Heart right ventricle (tissue), 16 donors: ENCODE results near the gene GRN. TPM values are rescaled to one million over a fixed set of nuclear protein-coding genes. Genes with fewer than 3 reads are reported as not detected.

Experiments
- ATAC-seq, 8 donors: fragments of 200-7000 bp; cut with Tn5 transposase; one replicate each; pipeline ENCODE4 v1.9.1; 2020; ENCODE audit warnings: mild to moderate bottlenecking in 8 of 8, moderate library complexity in 8 of 8, moderate number of reproducible peaks in 1 of 8
- DNase-seq, 2 donors: peaks; one replicate each; pipeline ENCODE4 v3.0.0-alpha.2; 2020
- H3K27ac ChIP-seq, 10 donors: fragments of 200-600 bp; sonication (generic) in 2 of 10; one replicate each; pipeline versions ENCODE4 v1.5.0 to v1.8.0; 2020 to 2022; ENCODE audit warnings: mild to moderate bottlenecking in 3 of 10
- H3K27me3 ChIP-seq, 7 donors: fragments of 200-600 bp; one replicate each; pipeline ENCODE4 v1.8.0; 2021 to 2022; ENCODE audit warnings: mild to moderate bottlenecking in 2 of 7
- H3K36me3 ChIP-seq, 9 donors: fragments of 200-600 bp; sonication (generic) in 1 of 9; one replicate each; pipeline versions ENCODE4 v1.5.0 to v1.8.0; 2020 to 2022; ENCODE audit warnings: mild to moderate bottlenecking in 2 of 9
- H3K4me1 ChIP-seq, 9 donors: fragments of 200-600 bp; sonication (generic) in 1 of 9; one replicate each; pipeline versions ENCODE4 v1.5.0 to v1.8.0; 2020 to 2022; ENCODE audit warnings: mild to moderate bottlenecking in 4 of 9
- H3K4me3 ChIP-seq, 10 donors: fragments of 200-600 bp; sonication (generic) in 2 of 10; one replicate each; pipeline versions ENCODE4 v1.5.0 to v1.8.0; 2020 to 2022; ENCODE audit warnings: mild to moderate bottlenecking in 7 of 10, moderate library complexity in 2 of 10
- H3K9me3 ChIP-seq, 11 donors: fragments of 200-600 bp in 10 of 11; sonication (generic) in 2 of 11; one replicate each; pipeline versions ENCODE4 v1.5.0 to v1.8.0; 2013 to 2022; ENCODE audit warnings: mild to moderate bottlenecking in 2 of 11, control low read depth in 1 of 11, moderate library complexity in 1 of 11
- WGBS, 2 donors: extraction: QIAGEN DNeasy Blood & Tissue Kit; methylation state at CpG; one replicate each; pipeline ENCODE4 v1.1.7; 2013; ENCODE audit warnings: inconsistent platforms in 1 of 2; 5-methylcytosine and 5-hydroxymethylcytosine counted together
- intact Hi-C, 10 donors: fragments of 100-400 bp; cut with DNase I; formaldehyde crosslinking; loops; one replicate each; pipeline versions ENCODE4 v1.11.1 to v1.14.2; 2022
- polyA plus RNA-seq, 2 donors: library from polyadenylated mRNA; stranded (reverse); fragments of 200-250 nt; gene quantifications; one replicate each; pipeline ENCODE4 v1.2.3, GENCODE V29; 2013
- total RNA-seq, 10 donors: library from RNA; stranded (reverse); fragmentation: NEBNext Ultra II Directional in 3 of 10; extraction: Animal tissue kit (Norgen Biotek cat#: 25700) in 3 of 10; gene quantifications; one replicate each; pipeline versions ENCODE4 v1.2.1 to v1.2.4, GENCODE V29; 2021 to 2023
- TF ChIP-seq, protein P1 (sequence below), 9 donors: fragments of 200-600 bp; sonication (generic) in 2 of 9; IDR thresholded peaks; one replicate each; pipeline versions ENCODE4 v1.5.0 to v1.8.0; 2021 to 2022; ENCODE audit warnings: antibody characterized with exemption in 9 of 9, mild to moderate bottlenecking in 5 of 9, moderate library complexity in 1 of 9
- donor health status: Arrhythmogenic right ventricular cardiomyopathy.
- donor health status: ischemic (EF 13 %, LVEDD 7.1; RV severe dilation, severe dysfunction).
- donor health status: healthy with polysubstance abuse.
- donor health status: DM: no; HTN: yes; CAD: no.
- donor health status: DM: no; HTN: no; CAD: no.
- donor health status: ischemic (EF 25% LVEDD 6.9; RV normal size, moderate dysfunction).
- donor health status: ischemic (EF 25% LVEDD 5.7; RV mildly dilated, moderate dysfunction).
- donor health status: healthy.
- donor health status: DM: yes; HTN: yes; CAD: no.
- donor health status: Ischemic cardiomyopathy.
- donor health status: ischemic (EF 35%, LVEDD 5.7; RV mildly dilated, moderate dysfunction).
- donor health status: nonischemic (EF 11% LVEDD 7.7; RV severe dilation, severe dysfunction).
- donor health status: DM: yes; HTN: yes; CAD: no.
- donor health status: PGD.
- donor health status: ischemic (EF 29% LVEDD 5.4; RV normal size, mild dysfunction).
- donor health status: nonischemic (EF 23%, LVEDD 6.1; RV moderate dilation, normal function).

GRN gene
- total and polyA plus RNA-seq, 12 donors, result 41.5 to 303 (median 148) TPM

DNA sequence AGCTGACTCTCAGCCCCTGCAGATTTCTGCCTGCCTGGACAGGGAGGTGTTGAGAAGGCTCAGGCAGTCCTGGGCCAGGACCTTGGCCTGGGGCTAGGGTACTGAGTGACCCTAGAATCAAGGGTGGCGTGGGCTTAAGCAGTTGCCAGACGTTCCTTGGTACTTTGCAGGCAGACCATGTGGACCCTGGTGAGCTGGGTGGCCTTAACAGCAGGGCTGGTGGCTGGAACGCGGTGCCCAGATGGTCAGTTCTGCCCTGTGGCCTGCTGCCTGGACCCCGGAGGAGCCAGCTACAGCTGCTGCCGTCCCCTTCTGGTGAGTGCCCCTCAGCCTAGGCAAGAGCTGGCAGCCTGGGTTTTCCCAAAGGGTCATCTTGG lies 3.9 kb downstream of the GRN start:
- H3K4me1 ChIP-seq, result peaks cover 0 to 51% (median 16%) of the 10 kb centered on the region in 9 donors
- peaks cover 0 to 46% (median 31%) of the 10 kb centered on the region in 9 donors for H3K36me3 ChIP-seq
- intact Hi-C loops, result loop anchor here in 4 of 10 donors (5.0 kb wide), 2 partner anchors 137 to 207 kb away; partner anchors contain the start of gene HROB (in 1 of the 4)
- no peaks in the 10 kb centered on the region for H3K27me3 ChIP-seq
- TF ChIP-seq, protein P1, sequence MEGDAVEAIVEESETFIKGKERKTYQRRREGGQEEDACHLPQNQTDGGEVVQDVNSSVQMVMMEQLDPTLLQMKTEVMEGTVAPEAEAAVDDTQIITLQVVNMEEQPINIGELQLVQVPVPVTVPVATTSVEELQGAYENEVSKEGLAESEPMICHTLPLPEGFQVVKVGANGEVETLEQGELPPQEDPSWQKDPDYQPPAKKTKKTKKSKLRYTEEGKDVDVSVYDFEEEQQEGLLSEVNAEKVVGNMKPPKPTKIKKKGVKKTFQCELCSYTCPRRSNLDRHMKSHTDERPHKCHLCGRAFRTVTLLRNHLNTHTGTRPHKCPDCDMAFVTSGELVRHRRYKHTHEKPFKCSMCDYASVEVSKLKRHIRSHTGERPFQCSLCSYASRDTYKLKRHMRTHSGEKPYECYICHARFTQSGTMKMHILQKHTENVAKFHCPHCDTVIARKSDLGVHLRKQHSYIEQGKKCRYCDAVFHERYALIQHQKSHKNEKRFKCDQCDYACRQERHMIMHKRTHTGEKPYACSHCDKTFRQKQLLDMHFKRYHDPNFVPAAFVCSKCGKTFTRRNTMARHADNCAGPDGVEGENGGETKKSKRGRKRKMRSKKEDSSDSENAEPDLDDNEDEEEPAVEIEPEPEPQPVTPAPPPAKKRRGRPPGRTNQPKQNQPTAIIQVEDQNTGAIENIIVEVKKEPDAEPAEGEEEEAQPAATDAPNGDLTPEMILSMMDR (IDR thresholded peaks at IDR 0.05), result no peak
- H3K4me3 ChIP-seq, result no peak overlapping the region
- no peak for ATAC-seq
- no peak for DNase-seq
- peak overlapping the region in 1 of 10 donors; percentile 60 for H3K27ac ChIP-seq
- no peaks in the 10 kb centered on the region for H3K9me3 ChIP-seq
- 84 to 90% methylated on average over 6 of the region's 6 CpGs for WGBS, 2 donors

DNA sequence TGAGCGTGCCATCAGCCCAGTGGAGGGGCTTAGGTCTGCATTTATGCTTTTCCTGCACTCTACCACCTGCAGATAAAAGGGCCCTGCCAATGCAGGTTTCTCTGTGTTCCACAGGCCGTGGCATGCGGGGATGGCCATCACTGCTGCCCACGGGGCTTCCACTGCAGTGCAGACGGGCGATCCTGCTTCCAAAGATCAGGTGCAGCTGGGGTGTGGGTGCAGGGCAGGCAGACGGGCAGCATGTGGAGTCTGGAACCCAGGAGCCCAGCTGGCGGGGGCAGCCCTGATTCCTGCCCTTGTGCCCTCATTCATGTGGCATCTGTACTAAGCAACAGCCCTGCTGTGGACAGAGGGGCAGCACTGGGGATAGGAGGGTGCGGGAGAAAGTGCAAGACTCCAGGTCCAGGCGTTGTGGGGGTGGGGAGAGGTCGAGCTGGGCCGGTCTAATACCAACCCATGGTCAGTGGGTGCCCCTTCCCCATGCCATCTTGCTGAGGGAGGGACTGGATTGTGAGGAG lies 4.5 kb downstream of the GRN start:
- intact Hi-C loops, result loop anchor here in 5 of 10 donors (5.0 kb wide), 3 partner anchors 137 to 207 kb away; partner anchors contain the start of gene HROB (in 1 of the 5)
- H3K27ac ChIP-seq, result no peak overlapping the region

DNA sequence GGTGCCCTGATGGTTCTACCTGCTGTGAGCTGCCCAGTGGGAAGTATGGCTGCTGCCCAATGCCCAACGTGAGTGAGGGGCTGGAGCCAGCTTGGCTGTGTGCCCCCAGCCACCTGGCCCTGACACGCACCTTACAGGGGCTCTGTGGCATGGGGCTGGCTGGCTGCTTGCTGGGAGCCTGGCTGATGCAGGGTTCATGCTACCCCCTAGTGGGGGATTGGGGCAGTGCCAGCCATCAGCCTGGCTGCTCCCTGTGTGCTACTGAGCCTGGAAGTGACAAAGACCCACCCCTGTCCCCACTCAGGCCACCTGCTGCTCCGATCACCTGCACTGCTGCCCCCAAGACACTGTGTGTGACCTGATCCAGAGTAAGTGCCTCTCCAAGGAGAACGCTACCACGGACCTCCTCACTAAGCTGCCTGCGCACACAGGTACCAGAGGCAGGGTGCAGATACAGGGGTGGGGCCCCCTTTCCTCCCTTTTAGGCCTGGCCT lies 5.7 kb downstream of the GRN start:
- H3K36me3 ChIP-seq, result peaks cover 0 to 46% (median 31%) of the 10 kb centered on the region in 9 donors
- H3K27me3 ChIP-seq, result no peaks in the 10 kb centered on the region
- TF ChIP-seq, protein P1 (IDR thresholded peaks at IDR 0.05), result peak; percentile 56 to 85 (median 73)
- 66 to 67% methylated on average over 6 of the region's 6 CpGs for WGBS, 2 donors
- intact Hi-C loops, result loop anchor here in 1 of 10 donors (5.0 kb wide), 1 partner anchor 172 kb away; no protein-coding TSS in a partner anchor
- no peaks in the 10 kb centered on the region for H3K9me3 ChIP-seq
- no peak overlapping the region for H3K4me3 ChIP-seq
- H3K4me1 ChIP-seq, result peaks cover 0 to 39% (median 6%) of the 10 kb centered on the region in 9 donors
- H3K27ac ChIP-seq, result no peak overlapping the region
- ATAC-seq (peak in 7 of 8 donors; percentile 15 to 72 (median 69)), DNase-seq (peak; percentile 56 to 70)

More for the DNA sequence above, 4.5 kb downstream of the GRN start:
- 91% methylated on average over 12 of the region's 12 CpGs for WGBS, 2 donors
- no peaks in the 10 kb centered on the region for H3K9me3 ChIP-seq
- peaks cover 0 to 46% (median 31%) of the 10 kb centered on the region in 9 donors for H3K36me3 ChIP-seq
- no peaks in the 10 kb centered on the region for H3K27me3 ChIP-seq
- TF ChIP-seq, protein P1 (IDR thresholded peaks at IDR 0.05), result no peak
- H3K4me1 ChIP-seq, result peaks cover 0 to 44% (median 11%) of the 10 kb centered on the region in 9 donors
- DNase-seq (no peak), ATAC-seq (no peak)
- H3K4me3 ChIP-seq, result no peak overlapping the region

DNA sequence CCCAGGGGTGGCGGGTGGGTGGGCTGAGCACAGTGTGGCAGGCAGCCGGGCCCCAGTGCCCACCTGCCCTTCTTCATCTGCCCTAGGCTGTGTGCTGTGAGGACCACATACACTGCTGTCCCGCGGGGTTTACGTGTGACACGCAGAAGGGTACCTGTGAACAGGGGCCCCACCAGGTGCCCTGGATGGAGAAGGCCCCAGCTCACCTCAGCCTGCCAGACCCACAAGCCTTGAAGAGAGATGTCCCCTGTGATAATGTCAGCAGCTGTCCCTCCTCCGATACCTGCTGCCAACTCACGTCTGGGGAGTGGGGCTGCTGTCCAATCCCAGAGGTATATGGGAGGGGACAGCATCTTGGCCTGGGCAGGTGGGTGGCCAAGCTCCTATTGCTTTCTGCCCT lies 6.4 kb downstream of the GRN start:
- Histone ChIP-seq H3K27me3 (no peaks in the 10 kb centered on the region), H3K36me3 (peaks cover 0 to 46% (median 31%) of the 10 kb centered on the region in 9 donors), H3K4me3 (no peak overlapping the region), H3K9me3 (no peaks in the 10 kb centered on the region), H3K27ac (no peak overlapping the region), H3K4me1 (peaks cover 0 to 32% (median 0%) of the 10 kb centered on the region in 9 donors)
- TF ChIP-seq, protein P1 (IDR thresholded peaks at IDR 0.05), result no peak
- DNase-seq (no peak), ATAC-seq (peak in 1 of 8 donors; percentile 6)
- intact Hi-C loops, result loop anchor here in 1 of 10 donors (5.0 kb wide), 1 partner anchor 171 kb away; no protein-coding TSS in a partner anchor
- WGBS, 2 donors, result 92 to 93% methylated on average over 8 of the region's 8 CpGs
